ENCODE results near the gene CCDC85B. TPM values are rescaled to one million over a fixed set of nuclear protein-coding genes. Genes with fewer than 3 reads are reported as not detected.

Gene CCDC85B
- total RNA-seq, 1 experiment from 2014 or later = 20.8 TPM

GRCh38 chr11:65862191-65862735, 28.2 kb upstream of the CCDC85B start:
- Mint-ChIP-seq H3K4me1 (ENCODE audit: insufficient read depth, unreplicated experiment) (peaks cover 28% of the 10 kb centered on the region), H3K9me3 (ENCODE audit: unreplicated experiment) (no peaks in the 10 kb centered on the region), H3K4me3 (ENCODE audit: unreplicated experiment) (peak overlapping the region; percentile 35), H3K36me3 (ENCODE audit: insufficient read depth, unreplicated experiment) (peaks cover 40% of the 10 kb centered on the region), H3K27me3 (ENCODE audit: insufficient read depth, unreplicated experiment) (no peaks in the 10 kb centered on the region), H3K27ac (ENCODE audit: low read depth, unreplicated experiment) (no peak overlapping the region)
- intact Hi-C loops (cut with micrococcal nuclease) = no loop called here
- DNase-seq (ENCODE audit: unreplicated experiment) = no peak
- TF ChIP-seq, protein P1, sequence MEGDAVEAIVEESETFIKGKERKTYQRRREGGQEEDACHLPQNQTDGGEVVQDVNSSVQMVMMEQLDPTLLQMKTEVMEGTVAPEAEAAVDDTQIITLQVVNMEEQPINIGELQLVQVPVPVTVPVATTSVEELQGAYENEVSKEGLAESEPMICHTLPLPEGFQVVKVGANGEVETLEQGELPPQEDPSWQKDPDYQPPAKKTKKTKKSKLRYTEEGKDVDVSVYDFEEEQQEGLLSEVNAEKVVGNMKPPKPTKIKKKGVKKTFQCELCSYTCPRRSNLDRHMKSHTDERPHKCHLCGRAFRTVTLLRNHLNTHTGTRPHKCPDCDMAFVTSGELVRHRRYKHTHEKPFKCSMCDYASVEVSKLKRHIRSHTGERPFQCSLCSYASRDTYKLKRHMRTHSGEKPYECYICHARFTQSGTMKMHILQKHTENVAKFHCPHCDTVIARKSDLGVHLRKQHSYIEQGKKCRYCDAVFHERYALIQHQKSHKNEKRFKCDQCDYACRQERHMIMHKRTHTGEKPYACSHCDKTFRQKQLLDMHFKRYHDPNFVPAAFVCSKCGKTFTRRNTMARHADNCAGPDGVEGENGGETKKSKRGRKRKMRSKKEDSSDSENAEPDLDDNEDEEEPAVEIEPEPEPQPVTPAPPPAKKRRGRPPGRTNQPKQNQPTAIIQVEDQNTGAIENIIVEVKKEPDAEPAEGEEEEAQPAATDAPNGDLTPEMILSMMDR (IDR thresholded peaks at IDR 0.05; ENCODE audit: unreplicated experiment) = no peak
- CTCF ChIA-PET = interaction anchor here (0.6 to 4.0 kb wide), 5 partner anchors 8 to 423 kb away, joined by 3 to 64 read pairs (median 3); partner anchors contain the start of gene FIBP
- BruUV-seq (replicated peaks) = no TSS peak
- POLR2A ChIA-PET = interaction anchor here (6.2 kb wide), 1 partner anchor 26 kb away, joined by 181 read pairs; the partner anchor contains the start of genes CCDC85B and FIBP

DNA sequence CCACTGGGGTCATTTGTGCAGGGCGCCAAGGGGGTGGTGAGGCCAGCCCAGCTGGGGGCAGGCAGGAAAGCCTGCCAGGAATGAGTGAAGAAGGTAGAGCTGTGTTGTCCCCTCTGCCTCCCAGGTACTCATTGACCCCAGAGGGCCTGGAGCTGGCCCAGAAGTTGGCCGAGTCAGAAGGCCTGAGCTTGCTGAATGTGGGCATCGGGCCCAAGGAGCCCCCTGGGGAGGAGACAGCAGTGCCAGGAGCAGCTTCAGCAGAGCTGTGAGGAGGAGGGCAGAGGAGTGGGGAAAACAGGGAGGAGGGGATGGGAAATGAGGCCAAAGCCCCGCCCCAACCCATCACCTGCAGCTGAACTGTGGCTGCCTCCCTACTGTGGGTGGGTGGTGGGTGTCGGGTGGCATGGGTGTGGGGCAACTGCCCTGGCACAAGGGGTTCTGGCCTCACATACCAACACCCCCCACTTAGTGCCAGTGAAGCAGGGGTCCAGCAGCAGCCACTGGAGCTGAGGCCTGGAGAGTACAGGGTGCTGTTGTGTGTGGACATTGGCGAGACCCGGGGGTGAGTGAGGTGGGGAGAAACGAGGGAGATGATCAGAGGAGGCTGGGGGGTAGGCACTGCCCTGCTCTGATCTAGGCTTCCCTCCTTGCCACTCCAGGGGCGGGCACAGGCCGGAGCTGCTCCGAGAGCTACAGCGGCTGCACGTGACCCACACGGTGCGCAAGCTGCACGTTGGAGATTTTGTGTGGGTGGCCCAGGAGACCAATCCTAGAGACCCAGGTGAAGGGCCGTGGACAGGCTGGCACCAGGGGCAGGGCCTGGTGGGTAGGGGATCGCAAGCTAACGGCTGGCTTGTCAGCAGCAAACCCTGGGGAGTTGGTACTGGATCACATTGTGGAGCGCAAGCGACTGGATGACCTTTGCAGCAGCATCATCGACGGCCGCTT, 27.3 kb upstream of the CCDC85B start:
- POLR2A ChIA-PET = interaction anchor here (0.7 kb wide), 1 partner anchor 99 kb away, joined by 3 read pairs; the partner anchor contains the start of gene SART1
- no peak for DNase-seq (ENCODE audit: unreplicated experiment)
- TF ChIP-seq, protein P1 (IDR thresholded peaks at IDR 0.05; ENCODE audit: unreplicated experiment) = no peak
- H3K4me3 Mint-ChIP-seq (ENCODE audit: unreplicated experiment) = peak overlapping the region; percentile 35
- intact Hi-C loops (cut with micrococcal nuclease) = no loop called here
- CTCF ChIA-PET = interaction anchor here (0.6 to 1.0 kb wide), 6 partner anchors 11 to 424 kb away, joined by 3 to 5 read pairs (median 3); no protein-coding TSS in a partner anchor
- no peaks in the 10 kb centered on the region for H3K9me3 Mint-ChIP-seq (ENCODE audit: unreplicated experiment)
- no peaks in the 10 kb centered on the region for H3K27me3 Mint-ChIP-seq (ENCODE audit: insufficient read depth, unreplicated experiment)
- peaks cover 28% of the 10 kb centered on the region for H3K4me1 Mint-ChIP-seq (ENCODE audit: insufficient read depth, unreplicated experiment)
- no TSS peak for BruUV-seq (replicated peaks)
- peak overlapping the region; percentile 8 for H3K27ac Mint-ChIP-seq (ENCODE audit: low read depth, unreplicated experiment)
- H3K36me3 Mint-ChIP-seq (ENCODE audit: insufficient read depth, unreplicated experiment) = peaks cover 38% of the 10 kb centered on the region

GRCh38 chr11:65863889-65864705, 26.4 kb upstream of the CCDC85B start:
- Mint-ChIP-seq H3K36me3 (ENCODE audit: insufficient read depth, unreplicated experiment) (peaks cover 38% of the 10 kb centered on the region), H3K4me3 (ENCODE audit: unreplicated experiment) (no peak overlapping the region)
- CTCF ChIA-PET = interaction anchor here (0.5 to 1.0 kb wide), 5 partner anchors 37 to 258 kb away, joined by 3 to 5 read pairs (median 3); partner anchors contain the start of gene FOSL1

More at GRCh38 chr11:65863889-65864705, 26.4 kb upstream of the CCDC85B start:
- no peak for DNase-seq (ENCODE audit: unreplicated experiment)
- BruUV-seq (replicated peaks) = no TSS peak
- POLR2A ChIA-PET = interaction anchor here (0.7 kb wide), 1 partner anchor 98 kb away, joined by 3 read pairs; the partner anchor contains the start of gene SART1
- intact Hi-C loops (cut with micrococcal nuclease) = no loop called here
- Mint-ChIP-seq H3K27me3 (ENCODE audit: insufficient read depth, unreplicated experiment) (no peaks in the 10 kb centered on the region), H3K27ac (ENCODE audit: low read depth, unreplicated experiment) (no peak overlapping the region), H3K4me1 (ENCODE audit: insufficient read depth, unreplicated experiment) (peaks cover 20% of the 10 kb centered on the region), H3K9me3 (ENCODE audit: unreplicated experiment) (no peaks in the 10 kb centered on the region)
- TF ChIP-seq, protein P1 (IDR thresholded peaks at IDR 0.05; ENCODE audit: unreplicated experiment) = no peak

All from MCF 10A (cell line).